ENCODE results near the gene TTBK2. TPM values are rescaled to one million over a fixed set of nuclear protein-coding genes. Genes with fewer than 3 reads are reported as not detected.

The TTBK2 gene
- total and polyA plus RNA-seq, 2 donors (not counting 3 experiments of a cell fraction or from before 2014, with no cell fraction given): 4.4 to 17.1 TPM

- CTCF ChIA-PET: interaction anchor here (2.7 kb wide), 1 partner anchor 10 kb away, joined by 9 read pairs; no protein-coding TSS in a partner anchor
- DNase-seq (ENCODE audit: low read depth, low spot score) (no peak), FAIRE-seq (no peak)
- H3K36me3 ChIP-seq (ENCODE audit: control insufficient read depth in 2 of 2, extremely low read depth in 1 of 2, insufficient read depth in 2 of 2, low read length in 2 of 2): peaks cover 0 to 5% of the 10 kb centered on the region in 2 experiments
- H3K9me3 ChIP-seq (replicated peaks; ENCODE audit: control insufficient read depth, insufficient read depth, low read length): no peaks in the 10 kb centered on the region
- TF ChIP-seq MYC (IDR thresholded peaks at IDR 0.05; ENCODE audit: low read depth, low read length) (no peak), JUN (IDR thresholded peaks at IDR 0.05; ENCODE audit: borderline replicate concordance, insufficient read depth, insufficient read length, low read depth) (no peak)
- intact Hi-C loops (cut with micrococcal nuclease): no loop called here
- no peak overlapping the region for H2AFZ ChIP-seq (ENCODE audit: low read depth, low read length)
- no peaks in the 10 kb centered on the region for H3K9me1 ChIP-seq (replicated peaks; ENCODE audit: control insufficient read depth, extremely low read depth, insufficient read depth, low read length)
- dilution Hi-C loops (cut with MboI; ENCODE audit: extremely low pct_ligation_motif_present, low sequenced_read_pairs): no loop called here
- H4K20me1 ChIP-seq (replicated peaks; ENCODE audit: control insufficient read depth, extremely low read depth, insufficient read depth, low read length): no peaks in the 10 kb centered on the region
- H3K27ac ChIP-seq (ENCODE audit: insufficient read depth, low read depth, low read length): no peak overlapping the region
- H3K4me2 ChIP-seq (ENCODE audit: insufficient read depth, low read length): no peak overlapping the region
- no peaks in the 10 kb centered on the region for H3K79me2 ChIP-seq (ENCODE audit: control insufficient read depth, insufficient read depth, low read length)
- H3K4me1 ChIP-seq (ENCODE audit: control insufficient read depth, extremely low read depth, insufficient read depth, low read length): no peaks in the 10 kb centered on the region
- H3K4me3 ChIP-seq (replicated peaks in 1 of 3; ENCODE audit: insufficient read depth in 1 of 3, low read depth in 1 of 3, low read length in 3 of 3): no peak overlapping the region
- POLR2A ChIA-PET: no interaction called here
- H3K9ac ChIP-seq (replicated peaks; ENCODE audit: extremely low read depth, insufficient read depth, low read length): no peak overlapping the region
- no TSS peak for BruUV-seq (replicated peaks)
- no peaks in the 10 kb centered on the region for H3K27me3 ChIP-seq (ENCODE audit: control insufficient read depth in 2 of 2, insufficient read depth in 2 of 2, low read length in 2 of 2)
Measured at GRCh38 chr15:42693496-42693895, 227.1 kb downstream of the TTBK2 start.

DNA sequence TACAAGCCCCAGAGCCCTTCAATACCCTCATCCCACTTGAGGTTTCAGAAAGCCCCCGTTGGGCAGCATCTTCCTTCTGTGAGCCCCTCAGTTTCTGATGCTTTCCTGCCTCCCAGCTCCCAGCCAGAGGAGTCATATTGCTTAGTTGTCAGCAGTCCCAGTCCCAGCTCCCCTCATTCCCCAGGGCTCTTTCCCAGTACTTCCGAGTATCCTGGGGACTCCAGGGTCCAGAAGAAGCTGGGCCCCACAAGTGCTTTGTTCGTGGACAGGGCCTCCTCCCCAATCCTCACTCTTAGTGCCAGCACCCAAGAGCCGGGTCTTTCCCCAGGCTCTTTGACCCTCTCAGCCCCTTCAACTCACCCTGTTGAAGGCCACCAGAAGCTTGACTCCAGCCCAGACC, 227.6 kb downstream of the TTBK2 start:
- intact Hi-C loops (cut with micrococcal nuclease): no loop called here
- H4K20me1 ChIP-seq (replicated peaks; ENCODE audit: control insufficient read depth, extremely low read depth, insufficient read depth, low read length): no peaks in the 10 kb centered on the region
- TF ChIP-seq GATA2 (IDR thresholded peaks at IDR 0.05; ENCODE audit: insufficient read depth, insufficient read length, low read depth, low read length): no peak
- no peak for TF ChIP-seq EZH2 (IDR thresholded peaks at IDR 0.05; ENCODE audit: borderline replicate concordance, low read depth, low read length, severe bottlenecking)
- TF ChIP-seq FOS (IDR thresholded peaks at IDR 0.05; ENCODE audit: borderline replicate concordance, insufficient read depth, low read length): no peak
- no peak for TF ChIP-seq MAX (IDR thresholded peaks at IDR 0.05; ENCODE audit: insufficient read depth, insufficient read length)
- TF ChIP-seq POLR2A (IDR thresholded peaks at IDR 0.05; ENCODE audit: low read depth, low read length): no peak
- TF ChIP-seq, protein P1, sequence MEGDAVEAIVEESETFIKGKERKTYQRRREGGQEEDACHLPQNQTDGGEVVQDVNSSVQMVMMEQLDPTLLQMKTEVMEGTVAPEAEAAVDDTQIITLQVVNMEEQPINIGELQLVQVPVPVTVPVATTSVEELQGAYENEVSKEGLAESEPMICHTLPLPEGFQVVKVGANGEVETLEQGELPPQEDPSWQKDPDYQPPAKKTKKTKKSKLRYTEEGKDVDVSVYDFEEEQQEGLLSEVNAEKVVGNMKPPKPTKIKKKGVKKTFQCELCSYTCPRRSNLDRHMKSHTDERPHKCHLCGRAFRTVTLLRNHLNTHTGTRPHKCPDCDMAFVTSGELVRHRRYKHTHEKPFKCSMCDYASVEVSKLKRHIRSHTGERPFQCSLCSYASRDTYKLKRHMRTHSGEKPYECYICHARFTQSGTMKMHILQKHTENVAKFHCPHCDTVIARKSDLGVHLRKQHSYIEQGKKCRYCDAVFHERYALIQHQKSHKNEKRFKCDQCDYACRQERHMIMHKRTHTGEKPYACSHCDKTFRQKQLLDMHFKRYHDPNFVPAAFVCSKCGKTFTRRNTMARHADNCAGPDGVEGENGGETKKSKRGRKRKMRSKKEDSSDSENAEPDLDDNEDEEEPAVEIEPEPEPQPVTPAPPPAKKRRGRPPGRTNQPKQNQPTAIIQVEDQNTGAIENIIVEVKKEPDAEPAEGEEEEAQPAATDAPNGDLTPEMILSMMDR (IDR thresholded peaks at IDR 0.05; ENCODE audit: extremely low read depth in 1 of 2, insufficient read depth in 1 of 2, low read depth in 1 of 2, low read length in 2 of 2): no peak
- ChIA-PET CTCF (interaction anchor here (2.7 kb wide), 1 partner anchor 10 kb away, joined by 9 read pairs; no protein-coding TSS in a partner anchor), POLR2A (no interaction called here)
- no peaks in the 10 kb centered on the region for H3K9me1 ChIP-seq (replicated peaks; ENCODE audit: control insufficient read depth, extremely low read depth, insufficient read depth, low read length)
- no peak overlapping the region for H2AFZ ChIP-seq (ENCODE audit: low read depth, low read length)
- dilution Hi-C loops (cut with MboI; ENCODE audit: extremely low pct_ligation_motif_present, low sequenced_read_pairs): no loop called here
- no peaks in the 10 kb centered on the region for H3K79me2 ChIP-seq (ENCODE audit: control insufficient read depth, insufficient read depth, low read length)
- H3K27me3 ChIP-seq (ENCODE audit: control insufficient read depth in 2 of 2, insufficient read depth in 2 of 2, low read length in 2 of 2): no peaks in the 10 kb centered on the region
- FAIRE-seq: no peak
- no peaks in the 10 kb centered on the region for H3K9me3 ChIP-seq (replicated peaks; ENCODE audit: control insufficient read depth, insufficient read depth, low read length)
- DNase-seq (ENCODE audit: low read depth, low spot score): no peak
- H3K9ac ChIP-seq (replicated peaks; ENCODE audit: extremely low read depth, insufficient read depth, low read length): no peak overlapping the region
- H3K4me3 ChIP-seq (replicated peaks in 1 of 3; ENCODE audit: insufficient read depth in 1 of 3, low read depth in 1 of 3, low read length in 3 of 3): no peak overlapping the region
- BruUV-seq (replicated peaks): no TSS peak
- peaks cover 0 to 5% of the 10 kb centered on the region in 2 experiments for H3K36me3 ChIP-seq (ENCODE audit: control insufficient read depth in 2 of 2, extremely low read depth in 1 of 2, insufficient read depth in 2 of 2, low read length in 2 of 2)
- no peak overlapping the region for H3K27ac ChIP-seq (ENCODE audit: insufficient read depth, low read depth, low read length)
- H3K4me2 ChIP-seq (ENCODE audit: insufficient read depth, low read length): no peak overlapping the region
- no peaks in the 10 kb centered on the region for H3K4me1 ChIP-seq (ENCODE audit: control insufficient read depth, extremely low read depth, insufficient read depth, low read length)
